Measurements from ENCODE around the gene TRDN.

TRDN gene

DNA sequence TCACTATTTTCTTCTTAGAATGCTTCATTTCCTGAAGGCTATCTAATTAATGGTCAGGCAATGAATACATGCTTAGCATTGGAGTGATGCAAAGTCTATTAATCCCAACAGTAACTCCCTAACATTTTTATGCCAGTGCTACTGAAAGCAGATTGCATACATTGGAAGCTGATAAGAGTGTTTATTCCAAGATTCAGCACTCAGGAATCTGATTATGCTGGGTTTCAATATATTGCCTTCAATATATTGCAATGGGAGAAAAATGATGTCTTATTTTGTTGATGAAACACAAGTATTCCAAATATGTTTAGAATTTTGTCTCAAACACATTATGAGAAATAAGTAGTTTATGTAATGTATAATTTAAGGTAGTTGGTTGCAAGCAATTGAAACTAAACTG is 26.7 kb upstream of the TRDN start:
- DNase-seq (ENCODE audit: low read depth in 2 of 2): no peak
- no peak overlapping the region for H3K4me3 ChIP-seq (replicated peaks in 1 of 2; ENCODE audit: low read depth in 2 of 2, low read length in 2 of 2)
- TF ChIP-seq, protein P1, sequence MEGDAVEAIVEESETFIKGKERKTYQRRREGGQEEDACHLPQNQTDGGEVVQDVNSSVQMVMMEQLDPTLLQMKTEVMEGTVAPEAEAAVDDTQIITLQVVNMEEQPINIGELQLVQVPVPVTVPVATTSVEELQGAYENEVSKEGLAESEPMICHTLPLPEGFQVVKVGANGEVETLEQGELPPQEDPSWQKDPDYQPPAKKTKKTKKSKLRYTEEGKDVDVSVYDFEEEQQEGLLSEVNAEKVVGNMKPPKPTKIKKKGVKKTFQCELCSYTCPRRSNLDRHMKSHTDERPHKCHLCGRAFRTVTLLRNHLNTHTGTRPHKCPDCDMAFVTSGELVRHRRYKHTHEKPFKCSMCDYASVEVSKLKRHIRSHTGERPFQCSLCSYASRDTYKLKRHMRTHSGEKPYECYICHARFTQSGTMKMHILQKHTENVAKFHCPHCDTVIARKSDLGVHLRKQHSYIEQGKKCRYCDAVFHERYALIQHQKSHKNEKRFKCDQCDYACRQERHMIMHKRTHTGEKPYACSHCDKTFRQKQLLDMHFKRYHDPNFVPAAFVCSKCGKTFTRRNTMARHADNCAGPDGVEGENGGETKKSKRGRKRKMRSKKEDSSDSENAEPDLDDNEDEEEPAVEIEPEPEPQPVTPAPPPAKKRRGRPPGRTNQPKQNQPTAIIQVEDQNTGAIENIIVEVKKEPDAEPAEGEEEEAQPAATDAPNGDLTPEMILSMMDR (IDR thresholded peaks at IDR 0.05; ENCODE audit: low read depth, low read length): no peak

DNA sequence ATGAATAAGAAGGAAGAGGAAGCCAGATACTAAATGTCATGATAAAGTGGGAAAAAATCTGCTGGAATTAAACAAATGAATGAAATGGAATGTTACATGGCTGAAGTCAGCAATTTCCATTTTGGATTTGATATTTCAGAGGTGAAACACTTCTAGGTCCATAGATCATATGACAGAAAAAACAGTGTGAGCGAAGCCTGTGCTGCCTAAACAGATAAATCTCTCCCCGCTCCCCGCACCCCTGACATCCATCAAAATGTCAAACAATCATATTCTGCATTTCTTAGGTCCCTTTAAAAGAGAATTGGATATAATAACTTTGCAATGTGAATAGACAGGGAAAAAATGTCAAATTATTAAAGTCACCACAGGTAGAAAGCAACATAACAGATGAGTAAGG is 26.0 kb upstream of the TRDN start:
- no peak for DNase-seq (ENCODE audit: low read depth in 2 of 2)
- H3K4me3 ChIP-seq (replicated peaks in 1 of 2; ENCODE audit: low read depth in 2 of 2, low read length in 2 of 2): no peak overlapping the region
- TF ChIP-seq, protein P1 (IDR thresholded peaks at IDR 0.05; ENCODE audit: low read depth, low read length): no peak

DNA sequence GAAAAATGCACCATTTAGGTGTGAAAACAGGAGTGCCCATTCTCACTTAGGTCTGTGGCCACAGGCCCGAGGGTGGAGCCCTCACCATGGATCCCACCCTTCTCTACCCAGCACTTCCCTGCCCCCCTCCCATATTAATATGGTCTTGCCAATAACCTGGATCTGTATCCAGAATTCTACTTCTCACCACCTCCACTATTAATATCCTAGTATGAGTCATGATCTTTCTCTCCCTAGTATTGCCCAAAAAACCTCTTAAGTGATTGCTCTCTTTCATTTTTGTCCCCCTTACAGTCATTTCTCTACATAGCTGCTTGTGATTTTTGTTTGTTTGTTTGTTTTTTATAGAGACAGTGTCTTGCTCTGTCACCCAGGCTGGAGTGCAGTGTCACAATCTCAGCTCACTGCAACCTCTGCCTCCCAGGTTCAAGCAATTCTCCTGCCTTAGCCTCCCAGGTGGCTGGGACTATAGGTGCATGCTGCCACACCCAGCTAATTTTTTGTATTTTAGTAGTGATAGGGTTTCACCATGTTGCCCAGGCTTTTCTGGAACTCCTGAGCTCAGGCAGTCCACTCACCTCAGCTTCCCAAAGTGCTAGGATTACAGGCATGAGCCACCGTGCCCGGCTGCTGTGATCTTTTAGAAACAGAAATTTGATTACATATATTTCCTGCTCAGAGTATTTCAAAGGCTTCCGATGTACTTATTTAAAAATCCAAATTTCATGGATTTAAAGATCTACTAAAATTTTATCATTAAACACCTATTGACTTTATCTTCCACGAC is 24.5 kb upstream of the TRDN start:
- DNase-seq (ENCODE audit: low read depth in 2 of 2): no peak
- no peak overlapping the region for H3K4me3 ChIP-seq (replicated peaks in 1 of 2; ENCODE audit: low read depth in 2 of 2, low read length in 2 of 2)
- TF ChIP-seq, protein P1 (IDR thresholded peaks at IDR 0.05; ENCODE audit: low read depth, low read length): no peak

DNA sequence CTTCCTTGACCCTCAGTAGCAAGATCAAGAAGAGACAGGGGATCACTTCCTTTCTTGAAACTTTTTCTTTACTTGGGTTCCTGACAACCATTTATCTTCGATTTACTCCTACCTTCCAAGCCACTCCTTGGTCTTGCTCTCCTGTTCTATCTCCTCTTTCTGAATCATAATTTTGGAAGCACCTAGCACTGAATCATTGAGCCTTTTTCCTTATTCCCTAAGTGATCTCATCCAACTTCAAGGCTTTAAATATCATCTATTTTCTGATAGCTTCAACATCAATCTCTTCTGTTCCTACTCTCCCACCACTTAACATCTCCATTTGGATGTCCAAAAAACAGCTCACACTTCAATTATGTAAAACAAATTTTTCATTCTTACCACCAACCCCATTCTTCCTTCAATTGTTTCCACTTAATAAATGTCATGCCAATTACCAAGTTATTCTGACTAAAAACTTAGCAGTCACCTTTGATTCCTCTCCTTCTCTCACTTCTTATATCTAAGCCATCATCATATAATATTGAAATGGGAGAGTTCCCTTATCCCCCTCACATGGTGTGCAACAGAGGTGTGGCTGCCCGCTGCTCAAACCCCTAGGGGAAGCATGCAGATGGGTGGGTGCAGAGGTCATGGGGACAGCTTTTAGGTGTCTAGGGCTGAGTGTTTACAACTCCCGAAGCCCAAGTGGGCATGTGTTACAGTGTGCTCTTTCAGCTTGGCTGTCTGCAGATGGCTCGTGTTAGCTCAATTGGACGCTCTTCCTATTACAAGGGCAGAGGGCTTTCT is 23.4 kb upstream of the TRDN start:
- H3K4me3 ChIP-seq (replicated peaks in 1 of 2; ENCODE audit: low read depth in 2 of 2, low read length in 2 of 2): no peak overlapping the region
- TF ChIP-seq, protein P1 (IDR thresholded peaks at IDR 0.05; ENCODE audit: low read depth, low read length): no peak
- no peak for DNase-seq (ENCODE audit: low read depth in 2 of 2)

DNA sequence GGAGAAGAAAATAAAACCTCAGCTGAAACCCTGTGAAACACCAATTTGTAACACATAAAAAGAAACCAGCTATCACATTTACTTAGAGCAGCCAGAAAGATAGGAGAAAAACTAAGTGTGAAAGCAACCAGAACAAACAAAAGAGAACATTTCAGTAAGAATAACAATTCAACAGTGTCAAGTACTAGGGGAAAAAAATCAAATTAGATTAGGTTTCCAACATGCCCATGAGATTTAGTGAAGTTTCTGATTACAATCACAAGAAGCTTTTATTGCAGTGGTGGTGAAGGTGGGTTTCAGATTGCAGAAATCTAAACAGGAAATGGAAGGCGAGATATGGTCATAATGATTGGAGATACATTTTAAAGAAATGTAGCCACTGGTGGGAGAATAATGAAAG is 22.1 kb upstream of the TRDN start:
- no peak for DNase-seq (ENCODE audit: low read depth in 2 of 2)
- H3K4me3 ChIP-seq (replicated peaks in 1 of 2; ENCODE audit: low read depth in 2 of 2, low read length in 2 of 2): no peak overlapping the region
- TF ChIP-seq, protein P1 (IDR thresholded peaks at IDR 0.05; ENCODE audit: low read depth, low read length): no peak

DNA sequence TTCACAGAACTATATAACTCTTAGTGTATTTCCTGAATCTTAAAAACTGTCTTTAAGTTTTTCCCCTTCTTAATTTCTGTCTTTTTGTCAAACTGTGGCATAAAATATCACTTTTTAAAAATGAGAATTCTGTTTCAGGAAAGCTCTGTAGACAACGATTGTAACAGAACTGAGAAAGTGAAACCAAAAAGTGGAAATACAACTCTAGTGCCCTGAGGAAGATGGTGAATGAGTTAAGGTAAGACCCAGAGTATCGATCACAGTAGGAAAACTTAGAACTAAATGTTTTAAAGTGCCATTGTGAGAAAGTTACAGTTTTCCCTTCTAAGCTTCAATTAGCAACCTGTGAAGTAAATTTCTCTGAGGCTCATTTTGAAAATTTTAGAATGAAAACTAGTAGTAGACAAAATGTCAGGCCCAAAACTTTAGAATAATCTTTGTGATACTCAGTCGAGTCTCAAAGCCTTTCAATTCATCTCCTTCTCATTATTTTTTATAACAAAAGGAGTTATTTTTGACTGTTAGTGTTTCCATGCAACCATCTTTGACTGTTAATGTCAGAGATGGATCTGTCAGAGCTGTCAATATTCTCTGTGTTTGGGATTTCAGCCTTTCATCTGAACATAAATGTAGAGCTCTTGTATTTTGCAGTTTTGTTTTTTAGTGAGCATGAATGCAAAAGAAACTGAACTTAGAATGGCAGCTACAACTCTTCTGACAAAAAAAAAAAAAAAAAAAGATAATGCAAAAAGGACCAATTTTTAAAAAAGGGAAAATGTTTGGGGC is 19.0 kb upstream of the TRDN start:
- no peak overlapping the region for H3K4me3 ChIP-seq (replicated peaks in 1 of 2; ENCODE audit: low read depth in 2 of 2, low read length in 2 of 2)
- TF ChIP-seq, protein P1 (IDR thresholded peaks at IDR 0.05; ENCODE audit: low read depth, low read length): no peak
- DNase-seq (ENCODE audit: low read depth in 2 of 2): peak in 1 of 2 donors; percentile 9

All from cardiac fibroblast (primary cell).